PC-9 (cell line): ENCODE measurements around the gene CIITA.

Experiments used
- EZH2 ChIP-seq: fragments of 200-600 bp; sonication (generic); IDR thresholded peaks from 2 replicates; pipeline ENCODE4 v1.8.0; 2017; ENCODE audit warnings: antibody characterized with exemption, low read depth
- TF ChIP-seq, protein P1 (sequence below): fragments of 200-600 bp; sonication (generic); conservative IDR thresholded peaks from 2 replicates; pipeline ENCODE4 v1.6.1; 2017; ENCODE audit warnings: mixed run types, antibody characterized with exemption, mild to moderate bottlenecking, moderate library complexity

- TF ChIP-seq, protein P1, sequence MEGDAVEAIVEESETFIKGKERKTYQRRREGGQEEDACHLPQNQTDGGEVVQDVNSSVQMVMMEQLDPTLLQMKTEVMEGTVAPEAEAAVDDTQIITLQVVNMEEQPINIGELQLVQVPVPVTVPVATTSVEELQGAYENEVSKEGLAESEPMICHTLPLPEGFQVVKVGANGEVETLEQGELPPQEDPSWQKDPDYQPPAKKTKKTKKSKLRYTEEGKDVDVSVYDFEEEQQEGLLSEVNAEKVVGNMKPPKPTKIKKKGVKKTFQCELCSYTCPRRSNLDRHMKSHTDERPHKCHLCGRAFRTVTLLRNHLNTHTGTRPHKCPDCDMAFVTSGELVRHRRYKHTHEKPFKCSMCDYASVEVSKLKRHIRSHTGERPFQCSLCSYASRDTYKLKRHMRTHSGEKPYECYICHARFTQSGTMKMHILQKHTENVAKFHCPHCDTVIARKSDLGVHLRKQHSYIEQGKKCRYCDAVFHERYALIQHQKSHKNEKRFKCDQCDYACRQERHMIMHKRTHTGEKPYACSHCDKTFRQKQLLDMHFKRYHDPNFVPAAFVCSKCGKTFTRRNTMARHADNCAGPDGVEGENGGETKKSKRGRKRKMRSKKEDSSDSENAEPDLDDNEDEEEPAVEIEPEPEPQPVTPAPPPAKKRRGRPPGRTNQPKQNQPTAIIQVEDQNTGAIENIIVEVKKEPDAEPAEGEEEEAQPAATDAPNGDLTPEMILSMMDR, result no peak
- no peak for TF ChIP-seq EZH2
Measured at GRCh38 chr16:10978871-10979446, 102.0 kb downstream of the CIITA start.
